Spleen (tissue), 11 donors: ENCODE measurements around the gene C4orf50. TPM values are rescaled to one million over a fixed set of nuclear protein-coding genes. Genes with fewer than 3 reads are reported as not detected.

Source experiments
- DNase-seq: peaks from one replicate; pipeline ENCODE4 v3.0.0-alpha.2; 2020
- H3K27ac ChIP-seq, 8 donors: fragments of 200-600 bp; sonication (generic) in 7 of 8; 1 replicate in 4 of 8; 2 replicates in 4 of 8; pipeline versions ENCODE4 v1.5.0 to v1.8.0; 2016 to 2021; ENCODE audit warnings: inconsistent platforms in 4 of 8, mild to moderate bottlenecking in 4 of 8, moderate library complexity in 1 of 8
- H3K27me3 ChIP-seq, 7 donors: fragments of 200-600 bp; sonication (generic) in 6 of 7; replicated peaks in 1 of 7; 1 replicate in 4 of 7; 2 replicates in 3 of 7; pipeline versions ENCODE4 v1.5.0 to v1.8.0; 2016 to 2021; ENCODE audit warnings: inconsistent platforms in 3 of 7, mild to moderate bottlenecking in 1 of 7
- H3K36me3 ChIP-seq, 6 donors: fragments of 200-600 bp; sonication (generic) in 5 of 6; 1 replicate in 4 of 6; 2 replicates in 2 of 6; pipeline versions ENCODE4 v1.5.0 to v1.8.0; 2016 to 2021; ENCODE audit warnings: inconsistent platforms in 2 of 6
- H3K4me1 ChIP-seq, 6 donors: fragments of 200-600 bp; sonication (generic) in 5 of 6; 1 replicate in 3 of 6; 2 replicates in 3 of 6; pipeline versions ENCODE4 v1.5.0 to v1.8.0; 2016 to 2021; ENCODE audit warnings: inconsistent platforms in 3 of 6
- H3K4me3 ChIP-seq, 8 donors: fragments of 200-600 bp; sonication (generic) in 7 of 8; 1 replicate in 4 of 8; 2 replicates in 4 of 8; pipeline versions ENCODE4 v1.5.0 to v1.8.0; 2016 to 2021; ENCODE audit warnings: inconsistent platforms in 4 of 8, mild to moderate bottlenecking in 4 of 8, moderate library complexity in 2 of 8
- H3K9me3 ChIP-seq, 8 donors: fragments of 200-600 bp; sonication (generic) in 7 of 8; 1 replicate in 4 of 8; 2 replicates in 4 of 8; pipeline versions ENCODE4 v1.5.0 to v1.8.0; 2016 to 2021; ENCODE audit warnings: inconsistent platforms in 4 of 8
- CTCF ChIP-seq, 11 experiments: fragments of 200-600 bp in 7 of 11; fragments of 450-650 bp in 4 of 11; sonication (generic) in 4 of 11; IDR thresholded peaks in 8 of 11; conservative IDR thresholded peaks in 3 of 11; 1 replicate in 7 of 11; 2 replicates in 4 of 11; pipeline versions ENCODE4 v1.4.0 to v1.8.0; 2016 to 2021; ENCODE audit warnings: antibody characterized with exemption in 11 of 11, inconsistent platforms in 4 of 11, mild to moderate bottlenecking in 1 of 11
- POLR2A ChIP-seq, 3 donors: fragments of 450-650 bp; IDR thresholded peaks; one replicate each; pipeline ENCODE4 v1.5.1; 2017; ENCODE audit warnings: antibody characterized with exemption in 3 of 3, mild to moderate bottlenecking in 1 of 3
- POLR2AphosphoS5 ChIP-seq, 3 donors: sonication (generic); formaldehyde crosslinking; IDR thresholded peaks; one replicate each; pipeline ENCODE4 v1.5.1; 2017; ENCODE audit warnings: antibody characterized with exemption in 3 of 3
- WGBS, 5 donors: extraction: QIAGEN DNeasy Blood & Tissue Kit in 3 of 5; methylation state at CpG; one replicate each; pipeline versions ENCODE4 v1.1.5 to v1.1.7; 2013 to 2018; 5-methylcytosine and 5-hydroxymethylcytosine counted together
- intact Hi-C: fragments of 100-400 bp; cut with DNase I; formaldehyde crosslinking; loops from one replicate; pipeline ENCODE4 v1.15.0; 2023; ENCODE audit warnings: low total_unique reads
- polyA plus RNA-seq, 3 donors: library from polyadenylated mRNA; stranded (reverse); fragments of 200-250 nt; gene quantifications; one replicate each; pipeline ENCODE4 v1.2.1, GENCODE V29; 2013
- total RNA-seq, 7 donors: library from RNA; depleted of rRNA in 3 of 7; stranded (reverse); fragments of >200 nt in 3 of 7; fragmentation: NEBNext Ultra II Directional in 4 of 7; extraction: Animal tissue kit (Norgen Biotek cat#: 25700) in 4 of 7; gene quantifications; one replicate each; pipeline versions ENCODE4 v1.1.0 to v1.2.1, GENCODE V29; 2016 to 2021
- donor health status: healthy with polysubstance abuse.
- donor health status: DM: no; HTN: no; CAD: no; lungs with moderate emphysema.
- donor health status: DM: no; HTN: no; CAD: no.
- donor health status: Bipolar disorder and iron deficiency.
- donor health status: healthy.
- donor health status: DM: no; HTN: no; CAD: no.
- donor health status: DM: yes; HTN: yes; CAD: no.

Gene C4orf50
- total and polyA plus RNA-seq, 10 donors = 0.02 to 2.5 (median 0.30) TPM

GRCh38 chr4:5921981-5922380 lies 96.2 kb downstream of the C4orf50 start:
- no peaks in the 10 kb centered on the region for H3K9me3 ChIP-seq
- no peaks in the 10 kb centered on the region for H3K36me3 ChIP-seq
- H3K27ac ChIP-seq = no peak overlapping the region
- intact Hi-C loops = no loop called here
- DNase-seq = no peak
- no peak for TF ChIP-seq POLR2A (IDR thresholded peaks at IDR 0.05)
- no peak for TF ChIP-seq POLR2AphosphoS5 (IDR thresholded peaks at IDR 0.05)
- H3K4me1 ChIP-seq = no peaks in the 10 kb centered on the region
- H3K27me3 ChIP-seq = peaks cover 0 to 59% (median 0%) of the 10 kb centered on the region in 7 donors
- no peak overlapping the region for H3K4me3 ChIP-seq
- 43 to 79% (median 55%) methylated on average over 6 of the region's 6 CpGs for WGBS, 5 donors

GRCh38 chr4:5921101-5921980 lies 96.9 kb downstream of the C4orf50 start:
- WGBS, 5 donors = 40 to 44% (median 41%) methylated on average over 16 of the region's 16 CpGs
- peaks cover 0 to 60% (median 4%) of the 10 kb centered on the region in 7 donors for H3K27me3 ChIP-seq
- intact Hi-C loops = no loop called here
- H3K9me3 ChIP-seq = no peaks in the 10 kb centered on the region
- no peak overlapping the region for H3K27ac ChIP-seq
- H3K4me3 ChIP-seq = no peak overlapping the region
- no peaks in the 10 kb centered on the region for H3K36me3 ChIP-seq
- TF ChIP-seq POLR2AphosphoS5 (IDR thresholded peaks at IDR 0.05) = no peak
- TF ChIP-seq CTCF (IDR thresholded peaks at IDR 0.05 in 8 of 11, conservative IDR thresholded peaks at IDR 0.05 in 3 of 11) = no peak
- TF ChIP-seq POLR2A (IDR thresholded peaks at IDR 0.05) = no peak
- no peaks in the 10 kb centered on the region for H3K4me1 ChIP-seq
- DNase-seq = no peak

GRCh38 chr4:5919571-5919970 lies 98.7 kb downstream of the C4orf50 start:
- H3K9me3 ChIP-seq = peaks cover 0 to 4% (median 0%) of the 10 kb centered on the region in 8 donors
- WGBS, 5 donors = 65 to 82% (median 78%) methylated on average over 5 to 7 of the region's 7 CpGs
- no peaks in the 10 kb centered on the region for H3K36me3 ChIP-seq
- no peak for TF ChIP-seq POLR2A (IDR thresholded peaks at IDR 0.05)
- no peak for TF ChIP-seq CTCF (IDR thresholded peaks at IDR 0.05 in 8 of 11, conservative IDR thresholded peaks at IDR 0.05 in 3 of 11)
- no peak for TF ChIP-seq POLR2AphosphoS5 (IDR thresholded peaks at IDR 0.05)
- DNase-seq = no peak
- intact Hi-C loops = no loop called here
- no peaks in the 10 kb centered on the region for H3K4me1 ChIP-seq
- peaks cover 0 to 53% (median 6%) of the 10 kb centered on the region in 7 donors for H3K27me3 ChIP-seq
- no peak overlapping the region for H3K4me3 ChIP-seq
- no peak overlapping the region for H3K27ac ChIP-seq

- TF ChIP-seq POLR2A (IDR thresholded peaks at IDR 0.05) (no peak), POLR2AphosphoS5 (IDR thresholded peaks at IDR 0.05) (no peak), CTCF (IDR thresholded peaks at IDR 0.05 in 8 of 11, conservative IDR thresholded peaks at IDR 0.05 in 3 of 11) (no peak)
- peaks cover 0 to 49% (median 6%) of the 10 kb centered on the region in 7 donors for H3K27me3 ChIP-seq
- H3K4me1 ChIP-seq = no peaks in the 10 kb centered on the region
- H3K36me3 ChIP-seq = no peaks in the 10 kb centered on the region
- intact Hi-C loops = no loop called here
- no peak overlapping the region for H3K4me3 ChIP-seq
- no peak overlapping the region for H3K27ac ChIP-seq
- WGBS, 5 donors = 68 to 84% (median 80%) methylated on average over 5 to 8 of the region's 8 CpGs
- H3K9me3 ChIP-seq = peaks cover 0 to 4% (median 0%) of the 10 kb centered on the region in 8 donors
- DNase-seq = no peak
Measured at GRCh38 chr4:5919044-5919443, 99.2 kb downstream of the C4orf50 start.
